Measurements from ENCODE around the gene ATG2B. TPM values are rescaled to one million over a fixed set of nuclear protein-coding genes. Genes with fewer than 3 reads are reported as not detected.

The ATG2B gene
- total RNA-seq, 2 experiments from 2014 or later, result 16.3 to 17.4 TPM

- H3K4me1 Mint-ChIP-seq, result no peaks in the 10 kb centered on the region
- no peak for DNase-seq
- H3K9me3 Mint-ChIP-seq, result no peaks in the 10 kb centered on the region
- POLR2A ChIA-PET, result no interaction called here
- CTCF ChIA-PET, result interaction anchor here (1.0 to 1.1 kb wide), 3 partner anchors 9 to 13 kb away, joined by 3 read pairs; no protein-coding TSS in a partner anchor
- no peaks in the 10 kb centered on the region for H3K36me3 Mint-ChIP-seq (ENCODE audit: low read depth)
- no peak overlapping the region for H3K27ac Mint-ChIP-seq
- no peaks in the 10 kb centered on the region for H3K27me3 Mint-ChIP-seq
- no peak overlapping the region for H3K4me3 Mint-ChIP-seq
Observed at GRCh38 chr14:96287856-96288255, 75.3 kb downstream of the ATG2B start.

- CTCF ChIA-PET, result interaction anchor here (1.0 to 2.1 kb wide), 2 partner anchors 10 to 11 kb away, joined by 4 to 9 read pairs; no protein-coding TSS in a partner anchor
Observed at GRCh38 chr14:96286251-96286650, 76.9 kb downstream of the ATG2B start.

GRCh38 chr14:96285667-96286066, 77.5 kb downstream of the ATG2B start:
- ChIA-PET POLR2A (no interaction called here), CTCF (interaction anchor here (1.0 to 2.1 kb wide), 3 partner anchors 10 to 12 kb away, joined by 3 to 9 read pairs (median 4); no protein-coding TSS in a partner anchor)
- Mint-ChIP-seq H3K4me1 (no peaks in the 10 kb centered on the region), H3K4me3 (no peak overlapping the region), H3K27ac (no peak overlapping the region), H3K27me3 (no peaks in the 10 kb centered on the region), H3K36me3 (ENCODE audit: low read depth) (no peaks in the 10 kb centered on the region), H3K9me3 (no peaks in the 10 kb centered on the region)
- DNase-seq, result no peak

More at GRCh38 chr14:96286251-96286650, 76.9 kb downstream of the ATG2B start:
- Mint-ChIP-seq H3K27me3 (no peaks in the 10 kb centered on the region), H3K9me3 (no peaks in the 10 kb centered on the region), H3K36me3 (ENCODE audit: low read depth) (no peaks in the 10 kb centered on the region), H3K4me3 (no peak overlapping the region), H3K4me1 (no peaks in the 10 kb centered on the region), H3K27ac (no peak overlapping the region)
- no peak for DNase-seq
- POLR2A ChIA-PET, result no interaction called here

GRCh38 chr14:96284430-96284829, 78.7 kb downstream of the ATG2B start:
- ChIA-PET POLR2A (no interaction called here), CTCF (interaction anchor here (1.0 kb wide), 1 partner anchor 11 kb away, joined by 3 read pairs; no protein-coding TSS in a partner anchor)
- Mint-ChIP-seq H3K4me1 (no peaks in the 10 kb centered on the region), H3K36me3 (ENCODE audit: low read depth) (no peaks in the 10 kb centered on the region), H3K9me3 (no peaks in the 10 kb centered on the region), H3K27ac (no peak overlapping the region), H3K4me3 (no peak overlapping the region), H3K27me3 (no peaks in the 10 kb centered on the region)
- no peak for DNase-seq

- CTCF ChIA-PET, result no interaction called here
- Mint-ChIP-seq H3K36me3 (ENCODE audit: low read depth) (no peaks in the 10 kb centered on the region), H3K9me3 (no peaks in the 10 kb centered on the region), H3K27me3 (no peaks in the 10 kb centered on the region), H3K4me1 (no peaks in the 10 kb centered on the region), H3K4me3 (no peak overlapping the region), H3K27ac (no peak overlapping the region)
- POLR2A ChIA-PET, result no interaction called here
- no peak for DNase-seq
Observed at GRCh38 chr14:96284008-96284407, 79.1 kb downstream of the ATG2B start.

- no peak for DNase-seq
- ChIA-PET CTCF (no interaction called here), POLR2A (no interaction called here)
- Mint-ChIP-seq H3K4me1 (no peaks in the 10 kb centered on the region), H3K27ac (no peak overlapping the region), H3K4me3 (no peak overlapping the region), H3K36me3 (ENCODE audit: low read depth) (no peaks in the 10 kb centered on the region), H3K9me3 (peaks cover 3% of the 10 kb centered on the region), H3K27me3 (no peaks in the 10 kb centered on the region)
Observed at GRCh38 chr14:96281486-96281885, 81.7 kb downstream of the ATG2B start.

GRCh38 chr14:96280104-96280503, 83.0 kb downstream of the ATG2B start:
- peaks cover 3% of the 10 kb centered on the region for H3K9me3 Mint-ChIP-seq
- DNase-seq, result no peak
- H3K27ac Mint-ChIP-seq, result no peak overlapping the region
- ChIA-PET CTCF (no interaction called here), POLR2A (no interaction called here)
- H3K4me3 Mint-ChIP-seq, result no peak overlapping the region
- no peaks in the 10 kb centered on the region for H3K36me3 Mint-ChIP-seq (ENCODE audit: low read depth)
- H3K27me3 Mint-ChIP-seq, result no peaks in the 10 kb centered on the region
- H3K4me1 Mint-ChIP-seq, result no peaks in the 10 kb centered on the region

GRCh38 chr14:96279564-96279963, 83.6 kb downstream of the ATG2B start:
- no peaks in the 10 kb centered on the region for H3K36me3 Mint-ChIP-seq (ENCODE audit: low read depth)
- no peaks in the 10 kb centered on the region for H3K4me1 Mint-ChIP-seq
- ChIA-PET CTCF (no interaction called here), POLR2A (no interaction called here)
- peaks cover 3% of the 10 kb centered on the region for H3K9me3 Mint-ChIP-seq
- H3K27ac Mint-ChIP-seq, result no peak overlapping the region
- no peaks in the 10 kb centered on the region for H3K27me3 Mint-ChIP-seq
- DNase-seq, result no peak
- H3K4me3 Mint-ChIP-seq, result no peak overlapping the region

GRCh38 chr14:96277890-96278289, 85.3 kb downstream of the ATG2B start:
- Mint-ChIP-seq H3K27ac (no peak overlapping the region), H3K4me1 (no peaks in the 10 kb centered on the region), H3K9me3 (peaks cover 3% of the 10 kb centered on the region), H3K36me3 (ENCODE audit: low read depth) (no peaks in the 10 kb centered on the region), H3K27me3 (no peaks in the 10 kb centered on the region), H3K4me3 (no peak overlapping the region)
- ChIA-PET POLR2A (no interaction called here), CTCF (no interaction called here)
- no peak for DNase-seq

GRCh38 chr14:96275177-96276112, 87.7 kb downstream of the ATG2B start:
- no peaks in the 10 kb centered on the region for H3K27me3 Mint-ChIP-seq
- H3K27ac Mint-ChIP-seq, result no peak overlapping the region
- no peak overlapping the region for H3K4me3 Mint-ChIP-seq
- peak; percentile 60 for DNase-seq
- H3K36me3 Mint-ChIP-seq (ENCODE audit: low read depth), result no peaks in the 10 kb centered on the region
- ChIA-PET POLR2A (no interaction called here), CTCF (interaction anchor here (0.8 to 1.7 kb wide), 6 partner anchors 11 to 175 kb away, joined by 3 to 9 read pairs (median 3); no protein-coding TSS in a partner anchor)
- H3K4me1 Mint-ChIP-seq, result no peaks in the 10 kb centered on the region
- peaks cover 3% of the 10 kb centered on the region for H3K9me3 Mint-ChIP-seq

GRCh38 chr14:96274543-96274942, 88.6 kb downstream of the ATG2B start:
- H3K9me3 Mint-ChIP-seq, result peaks cover 3% of the 10 kb centered on the region
- no peaks in the 10 kb centered on the region for H3K36me3 Mint-ChIP-seq (ENCODE audit: low read depth)
- no peak for DNase-seq
- ChIA-PET CTCF (interaction anchor here (0.8 to 1.7 kb wide), 5 partner anchors 13 to 174 kb away, joined by 3 to 6 read pairs (median 3); no protein-coding TSS in a partner anchor), POLR2A (no interaction called here)
- no peaks in the 10 kb centered on the region for H3K4me1 Mint-ChIP-seq
- no peaks in the 10 kb centered on the region for H3K27me3 Mint-ChIP-seq
- H3K27ac Mint-ChIP-seq, result no peak overlapping the region
- H3K4me3 Mint-ChIP-seq, result no peak overlapping the region

- no peaks in the 10 kb centered on the region for H3K27me3 Mint-ChIP-seq
- ChIA-PET POLR2A (no interaction called here), CTCF (interaction anchor here (0.9 to 1.6 kb wide), 4 partner anchors 11 to 174 kb away, joined by 3 to 4 read pairs (median 3); no protein-coding TSS in a partner anchor)
- H3K4me3 Mint-ChIP-seq, result no peak overlapping the region
- H3K4me1 Mint-ChIP-seq, result no peaks in the 10 kb centered on the region
- H3K27ac Mint-ChIP-seq, result no peak overlapping the region
- no peak for DNase-seq
- H3K36me3 Mint-ChIP-seq (ENCODE audit: low read depth), result no peaks in the 10 kb centered on the region
- H3K9me3 Mint-ChIP-seq, result peaks cover 3% of the 10 kb centered on the region
Observed at GRCh38 chr14:96274122-96274521, 89.0 kb downstream of the ATG2B start.

- Mint-ChIP-seq H3K4me1 (no peaks in the 10 kb centered on the region), H3K27ac (no peak overlapping the region), H3K27me3 (no peaks in the 10 kb centered on the region), H3K4me3 (no peak overlapping the region), H3K9me3 (peaks cover 3% of the 10 kb centered on the region), H3K36me3 (ENCODE audit: low read depth) (no peaks in the 10 kb centered on the region)
- POLR2A ChIA-PET, result no interaction called here
- DNase-seq, result no peak
- CTCF ChIA-PET, result interaction anchor here (0.9 to 1.6 kb wide), 4 partner anchors 12 to 173 kb away, joined by 3 to 4 read pairs (median 3); no protein-coding TSS in a partner anchor
Observed at GRCh38 chr14:96273629-96274028, 89.5 kb downstream of the ATG2B start.

Measured in activated CD4-positive, alpha-beta memory T cell treated with anti-CD3 and anti-CD28 coated beads, Interleukin-2, amount 10 ng/mL, durations not matched to agents 7 days and 5 days (primary cell).